NB4 (cell line): Measurements from ENCODE around the gene KLF17.

ENCODE experiments used
- DNase-seq: peaks from one replicate; pipeline ENCODE4 v3.0.0; 2010; ENCODE audit warnings: low read depth
- H3K4me3 ChIP-seq: one replicate; pipeline ENCODE4 v1.5.1; 2011; ENCODE audit warnings: mild to moderate bottlenecking, low read depth, low read length, moderate library complexity
- CTCF ChIP-seq: IDR thresholded peaks from one replicate; pipeline ENCODE4 v1.5.1; 2012; ENCODE audit warnings: low read depth, low read length
- MAX ChIP-seq: IDR thresholded peaks from 2 replicates; pipeline ENCODE4 v1.6.1; 2011; ENCODE audit warnings: low read depth, low read length
- MYC ChIP-seq: IDR thresholded peaks from 2 replicates; pipeline ENCODE4 v1.6.1; 2011; ENCODE audit warnings: low read depth, low read length
- POLR2A ChIP-seq: IDR thresholded peaks from 2 replicates; pipeline ENCODE4 v1.6.1; 2011; ENCODE audit warnings: mild to moderate bottlenecking; ENCODE audit not compliant: insufficient read length; ENCODE audit errors: extremely low read depth

The KLF17 gene

GRCh38 chr1:44168520-44169098 is 50.0 kb downstream of the KLF17 start:
- DNase-seq, result peak; percentile 6
- TF ChIP-seq MAX, result no peak
- no peak for TF ChIP-seq CTCF
- no peak for TF ChIP-seq MYC
- no peak for TF ChIP-seq POLR2A
- no peak overlapping the region for H3K4me3 ChIP-seq

- no peak for DNase-seq
- no peak overlapping the region for H3K4me3 ChIP-seq
- TF ChIP-seq CTCF (no peak), POLR2A (no peak), MAX (no peak)
Measured at GRCh38 chr1:44170281-44170823, 51.7 kb downstream of the KLF17 start.

GRCh38 chr1:44174630-44175029 is 56.0 kb downstream of the KLF17 start:
- H3K4me3 ChIP-seq, result no peak overlapping the region
- no peak for DNase-seq
- no peak for TF ChIP-seq POLR2A
- no peak for TF ChIP-seq MAX
- TF ChIP-seq MYC, result no peak
- TF ChIP-seq CTCF, result no peak
